Measurements from ENCODE around the gene LRFN2. TPM values are rescaled to one million over a fixed set of nuclear protein-coding genes. Genes with fewer than 3 reads are reported as not detected.

LRFN2 gene
- total RNA-seq, 1 experiment from 2014 or later, result 0.28 TPM

GRCh38 chr6:40425192-40425919 lies 161.8 kb downstream of the LRFN2 start:
- no peak overlapping the region for H3K4me3 ChIP-seq (ENCODE audit: insufficient read depth, low read depth, low read length)
- H3K27me3 ChIP-seq (ENCODE audit: control insufficient read depth, insufficient read depth, low read length), result no peaks in the 10 kb centered on the region
- H3K36me3 ChIP-seq (replicated peaks; ENCODE audit: control insufficient read depth, insufficient read depth, low read length), result no peaks in the 10 kb centered on the region
- DNase-seq, result no peak

GRCh38 chr6:40422046-40422445 lies 165.1 kb downstream of the LRFN2 start:
- Histone ChIP-seq H3K27me3 (ENCODE audit: control insufficient read depth, insufficient read depth, low read length) (no peaks in the 10 kb centered on the region), H3K4me3 (ENCODE audit: insufficient read depth, low read depth, low read length) (no peak overlapping the region), H3K36me3 (replicated peaks; ENCODE audit: control insufficient read depth, insufficient read depth, low read length) (no peaks in the 10 kb centered on the region)
- no peak for DNase-seq

GRCh38 chr6:40419946-40420728 lies 167.0 kb downstream of the LRFN2 start:
- Histone ChIP-seq H3K27me3 (ENCODE audit: control insufficient read depth, insufficient read depth, low read length) (no peaks in the 10 kb centered on the region), H3K36me3 (replicated peaks; ENCODE audit: control insufficient read depth, insufficient read depth, low read length) (no peaks in the 10 kb centered on the region), H3K4me3 (ENCODE audit: insufficient read depth, low read depth, low read length) (no peak overlapping the region)
- no peak for DNase-seq

- Histone ChIP-seq H3K36me3 (replicated peaks; ENCODE audit: control insufficient read depth, insufficient read depth, low read length) (no peaks in the 10 kb centered on the region), H3K27me3 (ENCODE audit: control insufficient read depth, insufficient read depth, low read length) (no peaks in the 10 kb centered on the region), H3K4me3 (ENCODE audit: insufficient read depth, low read depth, low read length) (no peak overlapping the region)
- DNase-seq, result peak; percentile 62
Observed at GRCh38 chr6:40419377-40419776, 167.8 kb downstream of the LRFN2 start.

- Histone ChIP-seq H3K36me3 (replicated peaks; ENCODE audit: control insufficient read depth, insufficient read depth, low read length) (no peaks in the 10 kb centered on the region), H3K27me3 (ENCODE audit: control insufficient read depth, insufficient read depth, low read length) (no peaks in the 10 kb centered on the region), H3K4me3 (ENCODE audit: insufficient read depth, low read depth, low read length) (no peak overlapping the region)
- no peak for DNase-seq
Observed at GRCh38 chr6:40417031-40417430, 170.1 kb downstream of the LRFN2 start.

GRCh38 chr6:40414617-40415016 lies 172.5 kb downstream of the LRFN2 start:
- no peaks in the 10 kb centered on the region for H3K36me3 ChIP-seq (replicated peaks; ENCODE audit: control insufficient read depth, insufficient read depth, low read length)
- no peaks in the 10 kb centered on the region for H3K27me3 ChIP-seq (ENCODE audit: control insufficient read depth, insufficient read depth, low read length)
- no peak overlapping the region for H3K4me3 ChIP-seq (ENCODE audit: insufficient read depth, low read depth, low read length)
- DNase-seq, result no peak

- Histone ChIP-seq H3K4me3 (ENCODE audit: insufficient read depth, low read depth, low read length) (no peak overlapping the region), H3K36me3 (replicated peaks; ENCODE audit: control insufficient read depth, insufficient read depth, low read length) (no peaks in the 10 kb centered on the region), H3K27me3 (ENCODE audit: control insufficient read depth, insufficient read depth, low read length) (no peaks in the 10 kb centered on the region)
- DNase-seq, result no peak
Observed at GRCh38 chr6:40413239-40413638, 173.9 kb downstream of the LRFN2 start.

GRCh38 chr6:40411881-40412280 lies 175.3 kb downstream of the LRFN2 start:
- Histone ChIP-seq H3K4me3 (ENCODE audit: insufficient read depth, low read depth, low read length) (no peak overlapping the region), H3K27me3 (ENCODE audit: control insufficient read depth, insufficient read depth, low read length) (no peaks in the 10 kb centered on the region), H3K36me3 (replicated peaks; ENCODE audit: control insufficient read depth, insufficient read depth, low read length) (no peaks in the 10 kb centered on the region)
- DNase-seq, result no peak

- no peak for DNase-seq
- Histone ChIP-seq H3K36me3 (replicated peaks; ENCODE audit: control insufficient read depth, insufficient read depth, low read length) (no peaks in the 10 kb centered on the region), H3K4me3 (ENCODE audit: insufficient read depth, low read depth, low read length) (no peak overlapping the region), H3K27me3 (ENCODE audit: control insufficient read depth, insufficient read depth, low read length) (no peaks in the 10 kb centered on the region)
Observed at GRCh38 chr6:40410821-40411220, 176.3 kb downstream of the LRFN2 start.

GRCh38 chr6:40409716-40410397 lies 177.3 kb downstream of the LRFN2 start:
- DNase-seq, result no peak
- Histone ChIP-seq H3K36me3 (replicated peaks; ENCODE audit: control insufficient read depth, insufficient read depth, low read length) (no peaks in the 10 kb centered on the region), H3K27me3 (ENCODE audit: control insufficient read depth, insufficient read depth, low read length) (no peaks in the 10 kb centered on the region), H3K4me3 (ENCODE audit: insufficient read depth, low read depth, low read length) (no peak overlapping the region)

- H3K27me3 ChIP-seq (ENCODE audit: control insufficient read depth, insufficient read depth, low read length), result no peaks in the 10 kb centered on the region
Observed at GRCh38 chr6:40408786-40409542, 178.2 kb downstream of the LRFN2 start.

GRCh38 chr6:40407239-40407638 lies 179.9 kb downstream of the LRFN2 start:
- H3K27me3 ChIP-seq (ENCODE audit: control insufficient read depth, insufficient read depth, low read length), result no peaks in the 10 kb centered on the region
- no peak overlapping the region for H3K4me3 ChIP-seq (ENCODE audit: insufficient read depth, low read depth, low read length)
- H3K36me3 ChIP-seq (replicated peaks; ENCODE audit: control insufficient read depth, insufficient read depth, low read length), result no peaks in the 10 kb centered on the region
- no peak for DNase-seq

More at GRCh38 chr6:40408786-40409542, 178.2 kb downstream of the LRFN2 start:
- DNase-seq, result no peak
- Histone ChIP-seq H3K4me3 (ENCODE audit: insufficient read depth, low read depth, low read length) (no peak overlapping the region), H3K36me3 (replicated peaks; ENCODE audit: control insufficient read depth, insufficient read depth, low read length) (no peaks in the 10 kb centered on the region)

- Histone ChIP-seq H3K4me3 (ENCODE audit: insufficient read depth, low read depth, low read length) (no peak overlapping the region), H3K36me3 (replicated peaks; ENCODE audit: control insufficient read depth, insufficient read depth, low read length) (no peaks in the 10 kb centered on the region), H3K27me3 (ENCODE audit: control insufficient read depth, insufficient read depth, low read length) (no peaks in the 10 kb centered on the region)
- no peak for DNase-seq
Observed at GRCh38 chr6:40406175-40406574, 181.0 kb downstream of the LRFN2 start.

GRCh38 chr6:40400738-40401137 lies 186.4 kb downstream of the LRFN2 start:
- Histone ChIP-seq H3K27me3 (ENCODE audit: control insufficient read depth, insufficient read depth, low read length) (no peaks in the 10 kb centered on the region), H3K36me3 (replicated peaks; ENCODE audit: control insufficient read depth, insufficient read depth, low read length) (no peaks in the 10 kb centered on the region), H3K4me3 (ENCODE audit: insufficient read depth, low read depth, low read length) (no peak overlapping the region)
- DNase-seq, result no peak
